Neural crest cell (in vitro differentiated cells): ENCODE data around the gene MAGEB18. TPM values are rescaled to one million over a fixed set of nuclear protein-coding genes. Genes with fewer than 3 reads are reported as not detected.

Experiments used
- DNase-seq: peaks from one replicate; pipeline ENCODE4 v3.0.0; 2021; ENCODE audit warnings: low read depth, mixed read lengths, low spot score
- H3K27ac Mint-ChIP-seq: one replicate; pipeline ENCODE4 v1.8.0; 2021; ENCODE audit warnings: mild to moderate bottlenecking, mixed read lengths; ENCODE audit not compliant: unreplicated experiment
- H3K27me3 Mint-ChIP-seq: 2 replicates; pipeline ENCODE4 v1.8.0; 2021; ENCODE audit warnings: low read depth, mild to moderate bottlenecking, mixed read lengths
- H3K36me3 Mint-ChIP-seq: 2 replicates; pipeline ENCODE4 v1.8.0; 2021; ENCODE audit warnings: low read depth, mild to moderate bottlenecking, mixed read lengths
- H3K4me1 Mint-ChIP-seq: 2 replicates; pipeline ENCODE4 v1.8.0; 2021; ENCODE audit warnings: mixed read lengths
- H3K4me3 Mint-ChIP-seq: one replicate; pipeline ENCODE4 v1.8.0; 2021; ENCODE audit warnings: mild to moderate bottlenecking, mixed read lengths
- H3K9me3 Mint-ChIP-seq: 2 replicates; pipeline ENCODE4 v1.8.0; 2021; ENCODE audit warnings: mixed read lengths
- long read RNA-seq: library from polyadenylated mRNA; unstranded; transcript quantifications from one replicate; pipeline ENCODE4 v2.0.0, GENCODE V29; 2020
- total RNA-seq: library from RNA; stranded (reverse); gene quantifications from 2 replicates; pipeline ENCODE4 v1.2.1, GENCODE V29; 2021
- TF ChIP-seq, protein P1 (sequence below): fragments of 200-600 bp; sonication (generic); conservative IDR thresholded peaks from 2 replicates; pipeline ENCODE4 v1.5.0; 2021; ENCODE audit warnings: antibody characterized with exemption, mild to moderate bottlenecking

MAGEB18 gene
- not detected in 2 replicates for total RNA-seq
- long read RNA-seq = 0 reads

DNA sequence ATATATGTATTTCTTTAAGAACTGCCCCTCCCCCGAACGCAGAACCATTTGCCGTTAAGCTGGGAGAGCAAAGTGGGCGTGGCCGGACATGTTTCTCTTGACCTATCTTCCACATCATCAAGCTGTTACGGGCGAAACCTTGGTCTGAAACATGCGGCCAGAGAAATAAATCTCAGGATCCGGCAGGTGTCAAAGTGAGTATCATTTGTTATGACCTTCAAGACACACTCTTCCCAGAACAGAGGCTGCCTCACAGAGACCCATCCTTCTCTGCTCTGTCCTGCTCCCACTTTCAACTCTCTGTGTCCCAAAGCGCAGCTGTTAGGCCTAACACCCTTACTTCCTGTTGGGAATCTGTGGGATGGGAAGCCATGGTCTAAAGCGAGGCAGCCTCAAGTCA is at the start of gene MAGEB18:
Gene MAGEB18, plus strand, starts transcription at position 70 of the 400 bp plus-strand sequence. CDS start 643 bp downstream, outside the sequence.
- Mint-ChIP-seq H3K4me1 (no peaks in the 10 kb centered on the region), H3K36me3 (no peaks in the 10 kb centered on the region), H3K27me3 (no peaks in the 10 kb centered on the region), H3K27ac (no peak within 1 kb of the TSS), H3K9me3 (peaks cover 16% of the 10 kb centered on the region), H3K4me3 (no peak within 1 kb of the TSS)
- DNase-seq = no peak
- TF ChIP-seq, protein P1, sequence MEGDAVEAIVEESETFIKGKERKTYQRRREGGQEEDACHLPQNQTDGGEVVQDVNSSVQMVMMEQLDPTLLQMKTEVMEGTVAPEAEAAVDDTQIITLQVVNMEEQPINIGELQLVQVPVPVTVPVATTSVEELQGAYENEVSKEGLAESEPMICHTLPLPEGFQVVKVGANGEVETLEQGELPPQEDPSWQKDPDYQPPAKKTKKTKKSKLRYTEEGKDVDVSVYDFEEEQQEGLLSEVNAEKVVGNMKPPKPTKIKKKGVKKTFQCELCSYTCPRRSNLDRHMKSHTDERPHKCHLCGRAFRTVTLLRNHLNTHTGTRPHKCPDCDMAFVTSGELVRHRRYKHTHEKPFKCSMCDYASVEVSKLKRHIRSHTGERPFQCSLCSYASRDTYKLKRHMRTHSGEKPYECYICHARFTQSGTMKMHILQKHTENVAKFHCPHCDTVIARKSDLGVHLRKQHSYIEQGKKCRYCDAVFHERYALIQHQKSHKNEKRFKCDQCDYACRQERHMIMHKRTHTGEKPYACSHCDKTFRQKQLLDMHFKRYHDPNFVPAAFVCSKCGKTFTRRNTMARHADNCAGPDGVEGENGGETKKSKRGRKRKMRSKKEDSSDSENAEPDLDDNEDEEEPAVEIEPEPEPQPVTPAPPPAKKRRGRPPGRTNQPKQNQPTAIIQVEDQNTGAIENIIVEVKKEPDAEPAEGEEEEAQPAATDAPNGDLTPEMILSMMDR = no peak

DNA sequence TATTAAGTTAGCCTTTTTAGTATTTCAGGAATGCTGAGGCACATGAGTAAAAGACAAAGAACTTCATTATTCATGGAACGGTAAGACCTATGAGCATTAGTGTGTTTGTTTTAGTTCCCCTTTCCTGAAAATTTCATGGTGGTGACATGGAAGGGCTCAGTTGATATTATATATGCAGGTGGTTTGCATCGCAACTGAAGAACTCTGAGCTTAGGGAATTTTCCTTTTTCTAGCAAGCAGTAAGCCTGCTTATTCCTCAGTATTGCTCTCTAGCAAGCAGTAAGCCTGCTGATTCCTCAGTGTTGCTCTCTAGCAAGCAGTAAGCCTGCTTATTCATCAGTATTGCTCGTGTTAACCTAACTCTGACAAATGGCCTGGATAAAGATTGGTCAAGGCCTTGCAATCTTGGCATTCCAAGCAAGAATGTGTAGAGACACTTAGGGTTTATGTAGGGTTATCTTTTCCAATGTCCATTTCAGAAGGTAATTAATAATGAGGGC is 37.7 kb upstream of the MAGEB18 start:
- no peaks in the 10 kb centered on the region for H3K36me3 Mint-ChIP-seq
- no peaks in the 10 kb centered on the region for H3K27me3 Mint-ChIP-seq
- DNase-seq = no peak
- no peak overlapping the region for H3K4me3 Mint-ChIP-seq
- H3K9me3 Mint-ChIP-seq = peaks cover 2% of the 10 kb centered on the region
- TF ChIP-seq, protein P1 = no peak
- H3K27ac Mint-ChIP-seq = no peak overlapping the region
- H3K4me1 Mint-ChIP-seq = no peaks in the 10 kb centered on the region

DNA sequence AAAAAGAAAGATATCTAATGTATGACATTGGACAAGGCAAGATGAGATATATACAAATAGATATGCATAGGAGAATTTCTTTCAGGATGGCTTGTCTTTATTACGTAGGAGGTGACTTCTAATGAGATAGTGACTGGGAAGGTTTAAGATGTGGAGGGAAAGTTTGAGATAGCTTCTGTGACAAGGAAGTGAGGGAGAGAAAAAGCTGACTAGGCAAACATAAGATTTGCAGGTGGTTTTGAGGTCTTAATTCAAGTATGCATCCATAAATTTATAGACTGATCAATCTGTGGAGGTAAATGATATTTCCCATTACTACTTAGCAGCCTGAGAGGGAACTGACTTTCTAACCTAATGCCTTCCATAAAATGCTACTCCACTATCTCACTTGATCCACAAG is 29.0 kb upstream of the MAGEB18 start:
- no peaks in the 10 kb centered on the region for H3K27me3 Mint-ChIP-seq
- no peaks in the 10 kb centered on the region for H3K36me3 Mint-ChIP-seq
- peaks cover 5% of the 10 kb centered on the region for H3K9me3 Mint-ChIP-seq
- DNase-seq = no peak
- no peak overlapping the region for H3K27ac Mint-ChIP-seq
- no peaks in the 10 kb centered on the region for H3K4me1 Mint-ChIP-seq
- H3K4me3 Mint-ChIP-seq = no peak overlapping the region
- TF ChIP-seq, protein P1 = no peak

DNA sequence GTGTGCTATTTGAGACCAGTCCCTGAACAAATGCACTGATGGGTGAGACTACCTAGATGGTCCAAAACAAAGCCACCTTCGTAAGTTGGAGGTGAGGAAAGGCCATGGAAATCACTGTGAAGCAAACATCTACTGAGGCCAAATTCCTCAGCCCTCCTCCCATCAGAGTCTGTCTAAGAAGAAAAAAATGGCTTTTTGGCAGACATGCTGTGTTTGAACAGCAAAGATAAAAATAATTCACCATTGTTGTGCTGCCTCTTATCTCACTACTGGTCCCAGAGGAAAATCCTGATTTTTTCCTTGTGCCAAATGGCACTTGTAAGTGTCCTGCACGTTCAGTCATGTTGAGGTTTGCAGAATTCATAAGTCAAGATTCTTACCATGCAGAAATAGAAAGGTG is 7.9 kb downstream of the MAGEB18 start:
- no peaks in the 10 kb centered on the region for H3K4me1 Mint-ChIP-seq
- TF ChIP-seq, protein P1 = no peak
- no peak for DNase-seq
- H3K4me3 Mint-ChIP-seq = no peak overlapping the region
- no peaks in the 10 kb centered on the region for H3K9me3 Mint-ChIP-seq
- no peak overlapping the region for H3K27ac Mint-ChIP-seq
- no peaks in the 10 kb centered on the region for H3K36me3 Mint-ChIP-seq
- H3K27me3 Mint-ChIP-seq = no peaks in the 10 kb centered on the region

DNA sequence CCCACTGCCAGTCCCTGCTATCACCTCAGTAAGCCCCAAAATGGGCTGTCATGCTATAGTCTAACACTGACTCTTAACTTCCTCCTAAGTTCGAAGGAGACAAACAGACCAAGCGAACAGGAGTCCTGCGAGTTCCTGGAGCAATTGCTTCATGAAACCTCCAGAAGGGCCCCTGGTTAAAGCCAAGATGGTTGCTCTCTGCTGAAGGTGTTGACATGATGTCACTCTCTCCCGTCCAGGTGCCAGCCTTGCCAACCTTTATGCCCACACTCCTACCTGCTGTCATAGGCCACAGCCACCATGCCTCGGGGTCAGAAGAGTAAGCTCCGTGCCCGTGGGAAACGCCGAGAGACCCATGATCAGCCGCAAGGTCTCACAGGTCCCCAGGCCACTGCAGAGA is 22.2 kb downstream of the MAGEB18 start, which contains the start of gene MAGEB6B:
Gene MAGEB6B, plus strand, starts transcription at position 301 of the 400 bp plus-strand sequence. Its CDS starts 0 bp downstream, at position 301.
- Mint-ChIP-seq H3K27me3 (no peaks in the 10 kb centered on the region), H3K27ac (no peak within 1 kb of the TSS), H3K9me3 (peaks cover 7% of the 10 kb centered on the region), H3K36me3 (no peaks in the 10 kb centered on the region), H3K4me3 (no peak within 1 kb of the TSS), H3K4me1 (no peaks in the 10 kb centered on the region)
- TF ChIP-seq, protein P1 = no peak
- DNase-seq = no peak

Other genes starting within 250 kb of the MAGEB18 start
- gene MAGEB6B, start 22.3 kb downstream of the MAGEB18 start, total RNA-seq = not detected in 2 replicates
- not detected in 2 replicates for gene MAGEB6, start 54.1 kb downstream of the MAGEB18 start, total RNA-seq
- not detected in 2 replicates for gene MAGEB5, start 77.8 kb downstream of the MAGEB18 start, total RNA-seq